DND-41 (cell line): ENCODE results near the gene UCK2.
A peak's percentile ranks its signal among the peaks of the same experiment; 100 is the strongest.

Experiments
- ATAC-seq: fragments of 200-7000 bp; cut with Tn5 transposase; 3 replicates; pipeline ENCODE4 v1.9.1; 2021; ENCODE audit warnings: low read depth; ENCODE audit not compliant: insufficient read depth
- DNase-seq: peaks from one replicate; pipeline ENCODE4 v3.0.0-alpha.2; 2020
- H2AFZ ChIP-seq: 2 replicates; pipeline ENCODE4 v1.6.0; 2012; ENCODE audit warnings: low read depth, low read length
- H3K27ac ChIP-seq: 2 replicates; pipeline ENCODE4 v1.5.1; 2012; ENCODE audit warnings: low read length, inconsistent platforms
- H3K27me3 ChIP-seq: fragments of 200-600 bp; sonication (generic); 2 replicates; pipeline ENCODE4 v1.6.0; 2012; ENCODE audit warnings: low read length, mild to moderate bottlenecking, inconsistent platforms; ENCODE audit not compliant: insufficient read depth, poor library complexity
- H3K36me3 ChIP-seq: 2 replicates; pipeline ENCODE4 v1.5.1; 2012; ENCODE audit warnings: low read length, inconsistent platforms; ENCODE audit not compliant: insufficient read depth
- H3K4me1 ChIP-seq: 2 replicates; pipeline ENCODE4 v1.5.1; 2012; ENCODE audit warnings: mild to moderate bottlenecking, low read length; ENCODE audit not compliant: insufficient read depth
- H3K4me2 ChIP-seq: 2 replicates; pipeline ENCODE4 v1.6.0; 2012; ENCODE audit warnings: mild to moderate bottlenecking, moderate library complexity, low read length, inconsistent platforms; ENCODE audit not compliant: insufficient read depth
- H3K4me3 ChIP-seq, 2 experiments: fragments of 200-600 bp in 1 of 2; shearing (Covaris generic) in 1 of 2; 2 replicates each; pipeline ENCODE4 v1.5.1; 2012 to 2016; ENCODE audit warnings: inconsistent platforms in 2 of 2, low read length in 2 of 2, mild to moderate bottlenecking in 2 of 2, low read depth in 1 of 2, moderate library complexity in 1 of 2
- H3K79me2 ChIP-seq: 2 replicates; pipeline ENCODE4 v1.6.0; 2012; ENCODE audit warnings: low read length, inconsistent platforms; ENCODE audit not compliant: insufficient read depth
- H3K9ac ChIP-seq: 2 replicates; pipeline ENCODE4 v1.6.0; 2012; ENCODE audit warnings: low read depth, mild to moderate bottlenecking, inconsistent platforms, low read length, moderate library complexity
- H3K9me3 ChIP-seq: 2 replicates; pipeline ENCODE4 v1.5.1; 2012; ENCODE audit warnings: low read length, moderate library complexity, mild to moderate bottlenecking, inconsistent platforms; ENCODE audit not compliant: insufficient read depth, severe bottlenecking
- H4K20me1 ChIP-seq: 2 replicates; pipeline ENCODE4 v1.6.0; 2012; ENCODE audit warnings: low read length; ENCODE audit not compliant: insufficient read depth
- EZH2 ChIP-seq: IDR thresholded peaks from 3 replicates; pipeline ENCODE4 v1.6.1; 2012; ENCODE audit warnings: borderline replicate concordance, low read depth, mild to moderate bottlenecking, moderate library complexity, low read length, inconsistent platforms; ENCODE audit not compliant: severe bottlenecking
- TF ChIP-seq, protein P1 (sequence below): IDR thresholded peaks from 2 replicates; pipeline ENCODE4 v1.5.1; 2012; ENCODE audit warnings: borderline replicate concordance, low read length, moderate library complexity, mild to moderate bottlenecking; ENCODE audit not compliant: poor library complexity, severe bottlenecking; ENCODE audit errors: extremely low read depth

Gene UCK2

DNA sequence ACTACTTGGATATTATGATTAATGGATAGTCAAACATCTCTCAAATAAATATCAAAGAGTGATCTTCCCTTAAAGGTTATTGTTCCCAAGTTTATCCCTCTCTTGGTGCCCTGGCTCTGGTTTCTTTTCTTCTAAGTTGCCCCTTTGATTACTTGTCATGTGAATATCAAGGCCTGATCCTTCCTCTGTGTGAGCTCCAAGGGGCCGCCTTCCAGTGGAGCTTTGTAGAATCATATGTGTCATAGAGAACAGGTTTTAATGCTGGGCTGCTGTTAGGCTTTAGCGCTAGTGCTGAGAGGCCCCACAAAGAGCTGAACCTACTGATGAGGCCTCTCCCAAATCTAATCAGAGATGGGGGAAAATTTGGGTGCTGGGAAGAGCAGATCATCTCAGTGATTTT lies 25.5 kb downstream of the UCK2 start:
- no peaks in the 10 kb centered on the region for H3K9me3 ChIP-seq
- peak overlapping the region in 1 of 2 experiments; percentile 16; a peak in 2 of 4 replicates for H3K4me3 ChIP-seq
- DNase-seq (peak; percentile 65), ATAC-seq (peak; percentile 25; the same call in 2 of the 3 replicates)
- H3K27me3 ChIP-seq = no peaks in the 10 kb centered on the region
- TF ChIP-seq, protein P1, sequence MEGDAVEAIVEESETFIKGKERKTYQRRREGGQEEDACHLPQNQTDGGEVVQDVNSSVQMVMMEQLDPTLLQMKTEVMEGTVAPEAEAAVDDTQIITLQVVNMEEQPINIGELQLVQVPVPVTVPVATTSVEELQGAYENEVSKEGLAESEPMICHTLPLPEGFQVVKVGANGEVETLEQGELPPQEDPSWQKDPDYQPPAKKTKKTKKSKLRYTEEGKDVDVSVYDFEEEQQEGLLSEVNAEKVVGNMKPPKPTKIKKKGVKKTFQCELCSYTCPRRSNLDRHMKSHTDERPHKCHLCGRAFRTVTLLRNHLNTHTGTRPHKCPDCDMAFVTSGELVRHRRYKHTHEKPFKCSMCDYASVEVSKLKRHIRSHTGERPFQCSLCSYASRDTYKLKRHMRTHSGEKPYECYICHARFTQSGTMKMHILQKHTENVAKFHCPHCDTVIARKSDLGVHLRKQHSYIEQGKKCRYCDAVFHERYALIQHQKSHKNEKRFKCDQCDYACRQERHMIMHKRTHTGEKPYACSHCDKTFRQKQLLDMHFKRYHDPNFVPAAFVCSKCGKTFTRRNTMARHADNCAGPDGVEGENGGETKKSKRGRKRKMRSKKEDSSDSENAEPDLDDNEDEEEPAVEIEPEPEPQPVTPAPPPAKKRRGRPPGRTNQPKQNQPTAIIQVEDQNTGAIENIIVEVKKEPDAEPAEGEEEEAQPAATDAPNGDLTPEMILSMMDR = no peak
- TF ChIP-seq EZH2 = no peak
- peak overlapping the region; percentile 52 for H3K9ac ChIP-seq
- H4K20me1 ChIP-seq = peaks cover 28% of the 10 kb centered on the region
- H3K4me2 ChIP-seq = peak overlapping the region; percentile 68
- peaks cover 12% of the 10 kb centered on the region; the same call in 1 of the 2 replicates for H3K36me3 ChIP-seq
- peaks cover 90% of the 10 kb centered on the region for H3K79me2 ChIP-seq
- peaks cover 100% of the 10 kb centered on the region for H3K4me1 ChIP-seq
- peak overlapping the region; percentile 97 for H3K27ac ChIP-seq
- H2AFZ ChIP-seq = no peak overlapping the region

DNA sequence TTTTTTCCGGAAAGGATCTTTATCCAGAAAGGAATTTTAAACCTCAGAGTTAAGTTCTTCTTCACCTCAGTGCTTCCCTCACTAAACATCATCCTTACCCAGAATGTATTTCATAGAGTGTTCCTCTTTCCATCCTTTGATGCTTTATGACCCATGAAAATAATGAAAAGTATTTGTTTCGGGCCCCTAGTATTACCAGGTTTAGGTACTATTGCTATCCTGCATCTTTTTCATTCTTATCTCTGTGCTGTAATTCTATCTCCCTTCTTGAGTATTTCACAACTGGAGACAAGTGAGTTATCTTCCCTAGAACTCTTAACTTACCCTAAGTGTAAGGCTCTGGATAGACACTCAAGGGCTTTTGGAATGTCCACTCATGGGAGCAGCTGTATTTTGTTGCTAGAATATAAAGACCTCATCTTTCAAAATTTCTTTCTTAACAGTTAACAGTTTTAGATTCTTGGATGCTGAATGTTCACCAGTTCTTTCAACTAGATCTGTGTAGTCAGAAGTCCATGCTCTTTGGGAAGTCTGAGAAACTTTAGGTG lies 26.2 kb downstream of the UCK2 start:
- Histone ChIP-seq H3K36me3 (peaks cover 12% of the 10 kb centered on the region; the same call in 1 of the 2 replicates), H2AFZ (no peak overlapping the region), H3K4me1 (peaks cover 100% of the 10 kb centered on the region), H3K9me3 (no peaks in the 10 kb centered on the region), H3K27me3 (no peaks in the 10 kb centered on the region), H3K4me2 (peak overlapping the region; percentile 68), H3K79me2 (peaks cover 90% of the 10 kb centered on the region), H3K9ac (peak overlapping the region; percentile 52), H3K27ac (peak overlapping the region; percentile 97), H4K20me1 (peaks cover 35% of the 10 kb centered on the region), H3K4me3 (peak overlapping the region in 1 of 2 experiments; percentile 34; a peak in 1 of 4 replicates)
- no peak for TF ChIP-seq EZH2
- TF ChIP-seq, protein P1 = no peak
- DNase-seq (no peak), ATAC-seq (no peak)

DNA sequence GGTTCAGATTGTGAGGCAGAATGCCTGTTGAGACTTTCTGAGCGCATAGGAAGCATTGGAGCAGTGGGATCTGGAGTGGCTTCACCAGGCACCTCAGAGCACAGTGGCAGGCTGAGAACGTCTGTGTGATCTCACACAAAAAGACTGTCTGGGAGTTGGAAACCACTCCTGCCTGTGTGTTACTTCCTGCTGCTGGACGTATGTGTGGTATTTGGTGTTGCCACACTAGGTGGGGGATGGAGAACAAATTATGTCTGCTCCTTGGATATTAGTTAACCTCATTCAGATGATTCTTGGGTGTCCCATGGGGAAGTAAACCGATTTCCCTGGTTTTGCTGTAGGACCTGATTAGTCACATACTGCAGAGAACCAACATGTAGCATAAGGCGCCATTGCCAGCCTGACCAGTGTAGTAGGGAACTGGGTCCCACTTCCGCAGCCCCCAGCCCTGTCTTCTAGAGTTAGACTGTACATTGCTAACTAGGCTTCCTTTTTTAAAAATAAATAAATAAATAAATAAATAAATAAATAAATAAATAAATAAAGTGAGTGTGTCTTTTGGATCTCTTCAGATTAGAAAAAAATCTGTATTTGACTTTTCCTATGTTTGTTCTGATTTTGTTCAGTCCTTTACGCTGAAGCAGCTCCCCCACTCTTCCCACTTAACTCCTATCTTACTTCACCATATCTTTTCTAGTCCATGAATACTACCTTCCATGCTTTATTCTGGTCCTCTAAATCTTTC lies 26.9 kb downstream of the UCK2 start:
- peak; percentile 58 for ATAC-seq
- peak overlapping the region; percentile 68 for H3K4me2 ChIP-seq
- no peaks in the 10 kb centered on the region for H3K27me3 ChIP-seq
- no peaks in the 10 kb centered on the region for H3K9me3 ChIP-seq
- peak overlapping the region in 1 of 2 experiments; percentile 34; a peak in 2 of 4 replicates for H3K4me3 ChIP-seq
- H3K27ac ChIP-seq = peak overlapping the region; percentile 97
- TF ChIP-seq, protein P1 = no peak
- TF ChIP-seq EZH2 = no peak
- peaks cover 90% of the 10 kb centered on the region for H3K79me2 ChIP-seq
- H4K20me1 ChIP-seq = peaks cover 39% of the 10 kb centered on the region
- peak; percentile 74 for DNase-seq
- peaks cover 100% of the 10 kb centered on the region for H3K4me1 ChIP-seq
- no peak overlapping the region for H2AFZ ChIP-seq
- H3K9ac ChIP-seq = peak overlapping the region; percentile 52
- H3K36me3 ChIP-seq = peaks cover 11% of the 10 kb centered on the region; the same call in 1 of the 2 replicates
